ENCODE measurements around the gene CPA4.

- TF ChIP-seq POLR2A (IDR thresholded peaks at IDR 0.05) (no peak), POLR2AphosphoS5 (IDR thresholded peaks at IDR 0.05) (no peak)
Observed at GRCh38 chr7:130369110-130369711, 76.2 kb downstream of the CPA4 start.

Measured in transverse colon (tissue), 3 donors.